Psoas muscle (tissue), 8 donors: Measurements from ENCODE around the gene B4GALT6. TPM values are rescaled to one million over a fixed set of nuclear protein-coding genes. Genes with fewer than 3 reads are reported as not detected.

Experiments used
- ATAC-seq, 4 donors: fragments of 200-7000 bp; cut with Tn5 transposase; one replicate each; pipeline ENCODE4 v1.9.1; 2020; ENCODE audit warnings: moderate library complexity in 3 of 4, mild to moderate bottlenecking in 2 of 4
- DNase-seq, 2 donors: peaks; one replicate each; pipeline ENCODE4 v3.0.0-alpha.2; 2020
- H3K27ac ChIP-seq: fragments of 200-600 bp; one replicate; pipeline ENCODE4 v1.8.0; 2022
- H3K27me3 ChIP-seq, 3 donors: fragments of 200-600 bp in 1 of 3; one replicate each; pipeline versions ENCODE4 v1.6.1 to v1.8.0; 2013 to 2022; ENCODE audit warnings: low read length in 2 of 3, mild to moderate bottlenecking in 2 of 3, moderate library complexity in 1 of 3; ENCODE audit not compliant: insufficient read depth in 3 of 3
- H3K36me3 ChIP-seq, 2 donors: fragments of 200-600 bp in 1 of 2; one replicate each; pipeline versions ENCODE4 v1.6.1 to v1.8.0; 2013 to 2022; ENCODE audit warnings: low read depth in 1 of 2, mild to moderate bottlenecking in 1 of 2, moderate library complexity in 1 of 2; ENCODE audit not compliant: insufficient read depth in 1 of 2
- H3K4me1 ChIP-seq: fragments of 200-600 bp; one replicate; pipeline ENCODE4 v1.8.0; 2022
- H3K4me3 ChIP-seq: fragments of 200-600 bp; one replicate; pipeline ENCODE4 v1.8.0; 2022; ENCODE audit warnings: mild to moderate bottlenecking
- H3K9me3 ChIP-seq: fragments of 200-600 bp; one replicate; pipeline ENCODE4 v1.8.0; 2022
- WGBS, 3 donors: extraction: QIAGEN DNeasy Blood & Tissue Kit; methylation state at CpG; one replicate each; pipeline versions ENCODE4 v1.1.6 to v1.1.7; 2013; 5-methylcytosine and 5-hydroxymethylcytosine counted together
- intact Hi-C, 2 donors: fragments of 100-400 bp; cut with DNase I; formaldehyde crosslinking; loops; one replicate each; pipeline versions ENCODE4 v1.11.0 to v1.14.2; 2022
- polyA plus RNA-seq, 3 donors: library from polyadenylated mRNA; stranded (reverse); fragments of 200-250 nt; gene quantifications; one replicate each; pipeline ENCODE4 v1.2.3, GENCODE V29; 2013
- total RNA-seq, 4 donors: library from RNA; stranded (reverse); fragmentation: NEBNext Ultra II Directional in 2 of 4; extraction: Animal tissue kit (Norgen Biotek cat#: 25700) in 2 of 4; gene quantifications; one replicate each; pipeline versions ENCODE4 v1.2.1 to v1.2.4, GENCODE V29; 2021 to 2023
- TF ChIP-seq, protein P1 (sequence below): fragments of 200-600 bp; IDR thresholded peaks from one replicate; pipeline ENCODE4 v1.8.0; 2022; ENCODE audit warnings: antibody characterized with exemption
- donor health status: healthy with polysubstance abuse.
- donor health status: DM: no; HTN: no; CAD: no; lungs with moderate emphysema.
- donor health status: Bipolar disorder and iron deficiency.
- donor health status: healthy.
- donor health status: DM: yes; HTN: yes; CAD: no.
- donor health status: DM: no; HTN: no; CAD: no.
- donor health status: DM: no; HTN: no; CAD: no.
- donor health status: DM: yes; HTN: yes; CAD: no.

B4GALT6 gene
- total and polyA plus RNA-seq, 7 donors: 0.98 to 13.3 (median 6.7) TPM

DNA sequence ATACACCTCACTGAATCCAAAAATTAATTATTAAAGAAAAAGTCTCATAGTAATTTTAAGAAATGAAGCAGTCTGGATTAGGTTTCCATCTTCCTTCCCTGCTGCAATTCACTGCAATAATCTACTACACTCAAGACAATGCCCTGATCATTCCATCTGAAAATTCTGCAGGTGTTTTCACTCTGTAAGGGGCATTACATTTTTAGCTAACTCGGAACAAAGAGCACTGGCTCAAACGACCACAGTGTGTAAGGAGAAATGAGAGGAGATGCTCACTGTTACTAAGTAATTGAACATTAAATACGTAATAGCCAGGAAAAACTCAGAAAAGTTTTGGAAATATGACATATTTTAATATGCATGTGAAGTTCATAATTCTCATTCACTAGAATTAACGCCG lies 1.3 kb downstream of the B4GALT6 start:
- Histone ChIP-seq H3K9me3 (no peaks in the 10 kb centered on the region), H3K4me3 (no peak overlapping the region), H3K4me1 (peaks cover 20% of the 10 kb centered on the region), H3K27me3 (no peaks in the 10 kb centered on the region), H3K36me3 (no peaks in the 10 kb centered on the region), H3K27ac (no peak overlapping the region)
- TF ChIP-seq, protein P1, sequence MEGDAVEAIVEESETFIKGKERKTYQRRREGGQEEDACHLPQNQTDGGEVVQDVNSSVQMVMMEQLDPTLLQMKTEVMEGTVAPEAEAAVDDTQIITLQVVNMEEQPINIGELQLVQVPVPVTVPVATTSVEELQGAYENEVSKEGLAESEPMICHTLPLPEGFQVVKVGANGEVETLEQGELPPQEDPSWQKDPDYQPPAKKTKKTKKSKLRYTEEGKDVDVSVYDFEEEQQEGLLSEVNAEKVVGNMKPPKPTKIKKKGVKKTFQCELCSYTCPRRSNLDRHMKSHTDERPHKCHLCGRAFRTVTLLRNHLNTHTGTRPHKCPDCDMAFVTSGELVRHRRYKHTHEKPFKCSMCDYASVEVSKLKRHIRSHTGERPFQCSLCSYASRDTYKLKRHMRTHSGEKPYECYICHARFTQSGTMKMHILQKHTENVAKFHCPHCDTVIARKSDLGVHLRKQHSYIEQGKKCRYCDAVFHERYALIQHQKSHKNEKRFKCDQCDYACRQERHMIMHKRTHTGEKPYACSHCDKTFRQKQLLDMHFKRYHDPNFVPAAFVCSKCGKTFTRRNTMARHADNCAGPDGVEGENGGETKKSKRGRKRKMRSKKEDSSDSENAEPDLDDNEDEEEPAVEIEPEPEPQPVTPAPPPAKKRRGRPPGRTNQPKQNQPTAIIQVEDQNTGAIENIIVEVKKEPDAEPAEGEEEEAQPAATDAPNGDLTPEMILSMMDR: no peak
- DNase-seq (no peak), ATAC-seq (no peak)
- intact Hi-C loops: no loop called here
- 87 to 90% (median 89%) methylated on average over 5 of the region's 5 CpGs for WGBS, 3 donors

DNA sequence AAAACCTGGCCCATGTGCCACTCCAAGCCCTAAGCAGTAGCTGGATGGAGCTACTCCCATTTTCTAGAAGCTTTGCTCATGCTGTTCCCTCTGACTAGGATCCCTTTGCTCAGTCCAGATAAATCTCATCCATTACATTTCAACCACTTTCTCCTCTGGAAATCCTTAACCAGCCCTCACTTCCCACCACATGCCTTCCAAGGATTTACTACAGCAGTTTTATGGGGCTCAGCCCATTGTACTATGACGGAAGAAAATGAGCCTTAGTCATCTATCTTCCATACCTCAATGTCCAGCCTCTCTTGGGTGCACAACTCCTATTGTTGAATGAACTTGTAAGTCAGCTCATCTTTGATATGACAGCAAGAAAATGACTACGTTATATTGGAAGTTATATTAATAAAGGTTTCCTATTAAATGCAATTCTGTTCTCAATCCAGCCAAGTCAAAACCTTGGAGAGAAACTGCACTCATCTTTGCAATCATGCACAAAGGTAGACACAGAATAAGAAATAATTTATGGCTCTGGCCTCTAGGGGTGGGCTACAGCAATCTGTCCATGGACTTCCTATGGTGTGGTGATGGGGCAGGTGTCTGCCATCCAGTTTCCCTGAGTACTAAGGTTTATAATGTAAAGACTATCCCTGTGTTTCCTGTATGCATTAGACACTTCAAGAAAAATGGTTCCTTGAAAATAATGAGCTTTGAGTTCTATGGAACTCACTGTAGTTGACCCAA lies 3.4 kb downstream of the B4GALT6 start:
- H3K27me3 ChIP-seq: no peaks in the 10 kb centered on the region
- peaks cover 23% of the 10 kb centered on the region for H3K4me1 ChIP-seq
- no peaks in the 10 kb centered on the region for H3K36me3 ChIP-seq
- WGBS, 3 donors: 90 to 91% (median 90%) methylated on average over 2 of the region's 2 CpGs
- no peak overlapping the region for H3K27ac ChIP-seq
- ATAC-seq: no peak
- intact Hi-C loops: no loop called here
- H3K9me3 ChIP-seq: no peaks in the 10 kb centered on the region
- TF ChIP-seq, protein P1: no peak
- DNase-seq: no peak
- no peak overlapping the region for H3K4me3 ChIP-seq

DNA sequence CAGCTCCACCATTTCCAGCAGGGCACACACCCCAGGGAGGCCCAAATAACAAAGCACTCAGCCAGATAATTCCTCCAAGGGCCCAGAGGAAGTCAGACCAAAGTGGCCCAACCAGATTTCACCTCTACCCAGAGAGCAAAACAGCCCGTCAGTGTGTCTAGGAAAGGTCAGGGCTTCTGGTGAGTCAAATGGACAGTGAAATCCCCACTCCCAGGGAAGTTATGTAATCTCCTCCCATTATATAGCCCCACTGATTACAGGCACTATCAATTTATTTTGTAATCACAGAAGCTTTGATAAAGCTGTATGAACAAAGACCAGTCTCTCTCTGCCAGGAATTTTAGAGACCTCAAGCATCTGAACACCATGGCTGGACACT lies 4.0 kb downstream of the B4GALT6 start:
- TF ChIP-seq, protein P1: no peak
- Histone ChIP-seq H3K36me3 (no peaks in the 10 kb centered on the region), H3K4me1 (peaks cover 22% of the 10 kb centered on the region), H3K27me3 (no peaks in the 10 kb centered on the region), H3K27ac (no peak overlapping the region), H3K9me3 (no peaks in the 10 kb centered on the region), H3K4me3 (no peak overlapping the region)
- intact Hi-C loops: no loop called here
- DNase-seq (no peak), ATAC-seq (no peak)
- 76 to 92% (median 79%) methylated on average over 1 of the region's 1 CpG for WGBS, 3 donors

DNA sequence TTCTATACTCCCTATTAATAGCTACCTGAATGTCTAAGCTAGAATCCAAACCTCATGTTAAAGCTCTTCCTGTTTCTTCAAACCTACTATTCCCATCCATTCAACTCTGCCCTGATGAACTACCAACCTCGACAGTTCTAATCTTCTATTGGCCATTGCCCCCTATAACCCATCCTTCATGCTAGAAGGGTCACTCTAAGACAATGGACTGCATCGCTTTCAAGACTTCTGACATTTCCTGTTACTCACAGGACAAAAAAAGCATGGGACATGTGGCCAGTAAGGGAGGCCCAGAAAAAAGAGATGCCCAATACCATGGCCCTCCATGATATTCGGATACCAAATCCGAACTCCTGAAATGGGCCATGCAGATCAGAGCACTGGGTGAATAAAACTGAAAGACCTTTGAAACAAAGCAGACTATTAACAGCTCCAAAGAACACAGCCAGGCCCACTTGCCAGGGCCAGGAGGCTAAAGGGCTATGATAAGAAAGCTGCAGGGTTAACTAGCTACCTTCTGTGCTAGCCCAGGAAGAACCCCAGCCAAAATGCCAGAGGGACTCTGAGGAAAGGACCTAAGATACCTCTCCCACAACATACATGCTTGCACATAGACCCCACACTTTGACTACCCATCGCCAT lies 4.5 kb downstream of the B4GALT6 start:
- TF ChIP-seq, protein P1: no peak
- Histone ChIP-seq H3K36me3 (no peaks in the 10 kb centered on the region), H3K4me3 (no peak overlapping the region), H3K27me3 (no peaks in the 10 kb centered on the region), H3K9me3 (no peaks in the 10 kb centered on the region), H3K4me1 (peaks cover 22% of the 10 kb centered on the region), H3K27ac (peak overlapping the region; percentile 75)
- DNase-seq (no peak), ATAC-seq (peak in 1 of 4 donors; percentile 26)
- intact Hi-C loops: no loop called here
- whole genome bisulfite sequencing, 3 donors: 87 to 95% (median 91%) methylated on average over 5 of the region's 5 CpGs
